Cardiac muscle cell (in vitro differentiated cells and primary cell): ENCODE data around the gene GSTCD. TPM values are rescaled to one million over a fixed set of nuclear protein-coding genes. Genes with fewer than 3 reads are reported as not detected.

Experiments
- DNase-seq, 2 donors: peaks; one replicate each; pipeline versions ENCODE4 v3.0.0 to v3.0.0-alpha.2; 2010 to 2017; ENCODE audit warnings: low read depth in 1 of 2, low spot score in 1 of 2
- H3K27ac ChIP-seq: fragments of 200-600 bp; sonication (generic); 2 replicates; pipeline ENCODE4 v1.5.1; 2016
- H3K27me3 ChIP-seq: fragments of 200-600 bp; sonication (generic); 2 replicates; pipeline ENCODE4 v1.6.0; 2016; ENCODE audit warnings: control low read depth
- H3K36me3 ChIP-seq: fragments of 200-600 bp; sonication (generic); 2 replicates; pipeline ENCODE4 v1.5.1; 2016; ENCODE audit warnings: control low read depth
- H3K4me1 ChIP-seq: fragments of 200-600 bp; sonication (generic); 2 replicates; pipeline ENCODE4 v1.8.1; 2017; ENCODE audit warnings: low read depth, mild to moderate bottlenecking, mixed run types
- H3K4me3 ChIP-seq: fragments of 200-600 bp; sonication (generic); 2 replicates; pipeline ENCODE4 v1.5.1; 2016; ENCODE audit warnings: mild to moderate bottlenecking
- H3K9me3 ChIP-seq: fragments of 200-600 bp; sonication (generic); 2 replicates; pipeline ENCODE4 v1.5.1; 2017; ENCODE audit warnings: low read depth, mild to moderate bottlenecking, control low read depth
- polyA plus RNA-seq: library from polyadenylated mRNA; unstranded; fragments of >200 nt; fragmentation: Nextera tagmentation; extraction: Ambion mirVana; gene quantifications from 2 replicates; pipeline ENCODE4 v1.2.1, GENCODE V29; 2016
- total RNA-seq: library from RNA; depleted of rRNA; stranded (reverse); fragments of >200 nt; gene quantifications from 2 replicates; pipeline ENCODE4 v1.2.3, GENCODE V29; 2016
- TF ChIP-seq, protein P1 (sequence below): IDR thresholded peaks from 2 replicates; pipeline ENCODE4 v1.5.1; 2012; ENCODE audit warnings: low read depth, mild to moderate bottlenecking, low read length

The GSTCD gene
- total and polyA plus RNA-seq, 2 experiments from 2014 or later: 6.9 to 22.3 TPM

DNA sequence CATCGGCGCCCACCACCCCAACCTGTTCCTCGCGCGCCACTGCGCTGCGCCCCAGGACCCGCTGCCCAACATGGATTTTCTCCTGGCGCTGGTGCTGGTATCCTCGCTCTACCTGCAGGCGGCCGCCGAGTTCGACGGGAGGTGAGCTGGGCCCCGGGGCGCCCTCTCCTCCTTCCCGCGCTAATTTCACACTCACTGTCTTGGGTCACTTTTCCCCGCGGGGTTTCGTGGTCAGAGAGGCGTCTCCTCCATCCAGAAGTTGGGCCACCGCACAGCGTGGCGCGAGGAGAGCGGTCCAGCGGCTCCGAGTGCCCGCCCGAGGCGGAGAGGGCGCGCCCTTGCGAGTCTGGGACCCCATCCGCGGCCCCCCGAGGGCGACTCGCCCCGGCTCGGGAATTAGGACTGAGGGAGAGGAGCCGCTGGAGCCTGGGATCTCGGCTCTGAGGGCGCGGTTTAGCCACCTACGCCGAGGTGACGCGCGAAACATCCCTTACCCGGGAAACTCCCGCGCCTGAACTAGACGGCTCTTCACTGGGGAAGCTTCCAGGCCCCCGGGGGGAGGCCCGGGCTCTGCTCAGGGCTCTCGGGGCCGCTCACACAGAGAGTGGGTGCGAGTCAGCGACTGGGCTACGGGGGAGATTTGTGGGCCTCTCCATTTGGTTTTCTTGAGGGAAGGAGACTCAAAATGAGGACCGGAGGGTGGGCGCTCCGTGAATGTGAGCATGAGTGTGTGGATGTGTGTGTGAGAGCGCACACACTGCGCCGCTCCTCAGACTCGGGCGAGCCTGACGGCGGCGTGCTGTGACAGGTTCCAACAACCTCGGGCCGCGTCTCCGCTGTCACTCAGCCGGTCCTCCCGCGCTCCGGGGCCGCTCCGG, 187.2 kb downstream of the GSTCD start:
- Histone ChIP-seq H3K27me3 (peaks cover 90% of the 10 kb centered on the region), H3K4me1 (peaks cover 4% of the 10 kb centered on the region), H3K36me3 (no peaks in the 10 kb centered on the region), H3K9me3 (no peaks in the 10 kb centered on the region), H3K4me3 (peak overlapping the region; percentile 57), H3K27ac (no peak overlapping the region)
- DNase-seq: peak; percentile 3 to 44
- TF ChIP-seq, protein P1, sequence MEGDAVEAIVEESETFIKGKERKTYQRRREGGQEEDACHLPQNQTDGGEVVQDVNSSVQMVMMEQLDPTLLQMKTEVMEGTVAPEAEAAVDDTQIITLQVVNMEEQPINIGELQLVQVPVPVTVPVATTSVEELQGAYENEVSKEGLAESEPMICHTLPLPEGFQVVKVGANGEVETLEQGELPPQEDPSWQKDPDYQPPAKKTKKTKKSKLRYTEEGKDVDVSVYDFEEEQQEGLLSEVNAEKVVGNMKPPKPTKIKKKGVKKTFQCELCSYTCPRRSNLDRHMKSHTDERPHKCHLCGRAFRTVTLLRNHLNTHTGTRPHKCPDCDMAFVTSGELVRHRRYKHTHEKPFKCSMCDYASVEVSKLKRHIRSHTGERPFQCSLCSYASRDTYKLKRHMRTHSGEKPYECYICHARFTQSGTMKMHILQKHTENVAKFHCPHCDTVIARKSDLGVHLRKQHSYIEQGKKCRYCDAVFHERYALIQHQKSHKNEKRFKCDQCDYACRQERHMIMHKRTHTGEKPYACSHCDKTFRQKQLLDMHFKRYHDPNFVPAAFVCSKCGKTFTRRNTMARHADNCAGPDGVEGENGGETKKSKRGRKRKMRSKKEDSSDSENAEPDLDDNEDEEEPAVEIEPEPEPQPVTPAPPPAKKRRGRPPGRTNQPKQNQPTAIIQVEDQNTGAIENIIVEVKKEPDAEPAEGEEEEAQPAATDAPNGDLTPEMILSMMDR: no peak

DNA sequence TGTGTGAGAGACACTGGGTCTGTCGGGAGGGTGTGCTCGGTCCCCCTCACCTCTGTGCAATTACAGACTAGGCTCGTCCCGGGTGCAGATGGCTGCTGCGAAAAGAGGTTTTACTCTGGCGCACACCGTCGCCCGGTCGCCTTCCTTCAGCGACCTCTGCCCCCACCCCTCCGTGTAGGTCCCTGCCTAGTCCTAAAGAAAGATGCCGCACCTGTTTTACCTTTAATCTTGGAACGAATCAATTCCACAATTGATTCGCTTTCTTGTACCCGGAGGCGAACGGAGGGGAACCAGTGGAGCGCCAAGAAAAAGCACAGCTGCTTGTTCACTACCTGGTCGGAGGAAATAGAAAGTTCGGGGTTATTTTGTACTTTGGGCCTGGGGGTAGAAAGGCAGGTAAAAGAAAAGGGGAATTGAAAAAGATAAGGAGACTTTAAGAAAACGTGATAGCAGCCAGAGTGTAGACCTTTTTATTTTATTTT, 187.9 kb downstream of the GSTCD start:
- Histone ChIP-seq H3K36me3 (no peaks in the 10 kb centered on the region), H3K27me3 (peaks cover 83% of the 10 kb centered on the region), H3K4me1 (peaks cover 4% of the 10 kb centered on the region), H3K9me3 (no peaks in the 10 kb centered on the region), H3K4me3 (peak overlapping the region; percentile 57), H3K27ac (no peak overlapping the region)
- DNase-seq: no peak
- TF ChIP-seq, protein P1: no peak

Other genes starting within 250 kb of the GSTCD start
- gene PPA2, start 234.7 kb upstream of the GSTCD start, total RNA-seq: 97.6 and 126 TPM in 2 replicates
- gene PPA2, start 234.7 kb upstream of the GSTCD start, polyA plus RNA-seq: 127 and 130 TPM in 2 replicates
- gene ARHGEF38, start 156.2 kb upstream of the GSTCD start, total RNA-seq: not detected in 2 replicates
- 1.1 and 1.6 TPM in 2 replicates for gene ARHGEF38, start 156.2 kb upstream of the GSTCD start, polyA plus RNA-seq
- gene INTS12, start 95 bp upstream of the GSTCD start, total RNA-seq: 17.6 and 21.8 TPM in 2 replicates
- gene INTS12, start 95 bp upstream of the GSTCD start, polyA plus RNA-seq: 32.2 and 34.8 TPM in 2 replicates
- 22.0 and 33.4 TPM in 2 replicates for gene NPNT, start 186.7 kb downstream of the GSTCD start, total RNA-seq
- gene NPNT, start 186.7 kb downstream of the GSTCD start, polyA plus RNA-seq: 26.7 and 39.8 TPM in 2 replicates